ENCODE results near the gene SMARCC1. TPM values are rescaled to one million over a fixed set of nuclear protein-coding genes. Genes with fewer than 3 reads are reported as not detected.

SMARCC1 gene
- total and polyA plus RNA-seq, 2 of the 4 experiments (the other 2 are of a cell fraction): 18.6 to 39.6 TPM

DNA sequence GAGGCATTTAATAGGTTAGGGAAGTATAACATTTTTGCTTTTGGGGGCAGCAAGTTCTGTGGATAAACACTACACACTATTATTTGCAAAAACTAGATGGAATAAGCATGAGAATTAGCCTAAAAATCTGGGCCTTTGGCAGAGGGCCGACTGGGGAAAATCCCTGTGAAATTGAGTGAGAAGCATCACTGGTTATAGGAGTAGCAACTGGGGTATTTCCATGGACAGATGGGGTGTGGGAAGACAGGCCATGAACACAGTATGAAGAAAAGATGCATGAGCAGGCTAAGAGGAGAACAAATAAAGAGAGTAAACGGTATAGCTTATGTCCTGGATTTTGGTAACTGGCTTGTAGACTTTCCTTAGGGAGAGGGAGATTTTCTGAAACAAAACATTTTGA, 170.1 kb downstream of the SMARCC1 start:
- dilution Hi-C loops (cut with HindIII; ENCODE audit: low sequenced_read_pairs, unreplicated experiment): no loop called here
- no peak overlapping the region for H4K5ac ChIP-seq (ENCODE audit: low read depth, low read length)
- WGBS, 2 experiments (ENCODE audit: extremely low coverage in 2 of 2, insufficient read length in 1 of 2): 100% methylated on average over 1 of the region's 2 CpGs; no CpG with 5 or more reads in 1 of the 2 experiments
- DNase-seq (no peak), ATAC-seq (ENCODE audit: low read depth) (no peak)
- peaks cover 10% of the 10 kb centered on the region; the same call in 1 of the 2 replicates for H4K20me1 ChIP-seq (ENCODE audit: insufficient read depth, low read length)
- no peak overlapping the region for H3K18ac ChIP-seq (ENCODE audit: low read depth, low read length)
- H4K8ac ChIP-seq (ENCODE audit: low read depth in 2 of 2, low read length in 2 of 2): no peak overlapping the region
- no peaks in the 10 kb centered on the region for H3K9me3 ChIP-seq (ENCODE audit: control insufficient read depth, insufficient read depth, low read length)
- no peak overlapping the region for H3K4me2 ChIP-seq (ENCODE audit: low read depth, low read length)
- no peak overlapping the region for H3K23ac ChIP-seq (ENCODE audit: low read depth, low read length)
- no peak overlapping the region for H2BK15ac ChIP-seq (ENCODE audit: low read depth, low read length)
- no peak overlapping the region for H3K4me3 ChIP-seq (ENCODE audit: insufficient read depth, low read depth, low read length)
- no peak overlapping the region for H3K4ac ChIP-seq (ENCODE audit: low read depth, low read length)
- H2BK120ac ChIP-seq (ENCODE audit: low read depth, low read length): no peak overlapping the region
- no peak overlapping the region for H2BK5ac ChIP-seq (ENCODE audit: low read depth, low read length, poor library complexity, severe bottlenecking)
- H3K36me3 ChIP-seq (ENCODE audit: control insufficient read depth, insufficient read depth, low read length): peaks cover 23% of the 10 kb centered on the region
- H2AK5ac ChIP-seq (ENCODE audit: low read depth, low read length): no peak overlapping the region
- H4K91ac ChIP-seq (ENCODE audit: insufficient read depth, low read depth, low read length): no peak overlapping the region
- no peak overlapping the region for H3K9ac ChIP-seq (ENCODE audit: low read depth, low read length)
- peak overlapping the region; percentile 9; the same call in 1 of the 2 replicates for H3K56ac ChIP-seq (ENCODE audit: extremely low read depth, insufficient read depth, low read length)
- no peaks in the 10 kb centered on the region for H3K27me3 ChIP-seq (ENCODE audit: control insufficient read depth, insufficient read depth, low read length)
- in situ Hi-C loops (cut with MboI; ENCODE audit: low sequenced_read_pairs): no loop called here
- ChIA-PET POLR2A (ENCODE audit: unreplicated experiment) (no interaction called here), CTCF (no interaction called here)
- H2AK9ac ChIP-seq (replicated peaks; ENCODE audit: low read depth, low read length, poor library complexity): no peak overlapping the region
- H3K79me1 ChIP-seq (ENCODE audit: low read depth in 1 of 2, low read length in 2 of 2): peaks cover 8 to 23% of the 10 kb centered on the region in 2 experiments
- peaks cover 4% of the 10 kb centered on the region; the same call in 1 of the 2 replicates for H3K4me1 ChIP-seq (ENCODE audit: control insufficient read depth, insufficient read depth, low read length)
- 0 out of 2 replicates have a peak overlapping the region, but pooled peaks have one; percentile 29 for H3K14ac ChIP-seq (replicated peaks; ENCODE audit: low read depth, low read length)
- no TSS peak for BruUV-seq (replicated peaks)
- H3K9me1 ChIP-seq (ENCODE audit: insufficient read depth, low read length): peaks cover 13% of the 10 kb centered on the region
- no peak overlapping the region for H3K27ac ChIP-seq (ENCODE audit: insufficient read depth, low read length)
- no peak overlapping the region for H2BK20ac ChIP-seq (ENCODE audit: low read depth, low read length)
- TF ChIP-seq NFE2L2 (IDR thresholded peaks at IDR 0.05; ENCODE audit: low read depth, low read length): no peak
- TF ChIP-seq, protein P1, sequence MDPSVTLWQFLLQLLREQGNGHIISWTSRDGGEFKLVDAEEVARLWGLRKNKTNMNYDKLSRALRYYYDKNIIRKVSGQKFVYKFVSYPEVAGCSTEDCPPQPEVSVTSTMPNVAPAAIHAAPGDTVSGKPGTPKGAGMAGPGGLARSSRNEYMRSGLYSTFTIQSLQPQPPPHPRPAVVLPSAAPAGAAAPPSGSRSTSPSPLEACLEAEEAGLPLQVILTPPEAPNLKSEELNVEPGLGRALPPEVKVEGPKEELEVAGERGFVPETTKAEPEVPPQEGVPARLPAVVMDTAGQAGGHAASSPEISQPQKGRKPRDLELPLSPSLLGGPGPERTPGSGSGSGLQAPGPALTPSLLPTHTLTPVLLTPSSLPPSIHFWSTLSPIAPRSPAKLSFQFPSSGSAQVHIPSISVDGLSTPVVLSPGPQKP (IDR thresholded peaks at IDR 0.05; ENCODE audit: borderline replicate concordance, low read depth, low read length): no peak
- TF ChIP-seq, protein P2, sequence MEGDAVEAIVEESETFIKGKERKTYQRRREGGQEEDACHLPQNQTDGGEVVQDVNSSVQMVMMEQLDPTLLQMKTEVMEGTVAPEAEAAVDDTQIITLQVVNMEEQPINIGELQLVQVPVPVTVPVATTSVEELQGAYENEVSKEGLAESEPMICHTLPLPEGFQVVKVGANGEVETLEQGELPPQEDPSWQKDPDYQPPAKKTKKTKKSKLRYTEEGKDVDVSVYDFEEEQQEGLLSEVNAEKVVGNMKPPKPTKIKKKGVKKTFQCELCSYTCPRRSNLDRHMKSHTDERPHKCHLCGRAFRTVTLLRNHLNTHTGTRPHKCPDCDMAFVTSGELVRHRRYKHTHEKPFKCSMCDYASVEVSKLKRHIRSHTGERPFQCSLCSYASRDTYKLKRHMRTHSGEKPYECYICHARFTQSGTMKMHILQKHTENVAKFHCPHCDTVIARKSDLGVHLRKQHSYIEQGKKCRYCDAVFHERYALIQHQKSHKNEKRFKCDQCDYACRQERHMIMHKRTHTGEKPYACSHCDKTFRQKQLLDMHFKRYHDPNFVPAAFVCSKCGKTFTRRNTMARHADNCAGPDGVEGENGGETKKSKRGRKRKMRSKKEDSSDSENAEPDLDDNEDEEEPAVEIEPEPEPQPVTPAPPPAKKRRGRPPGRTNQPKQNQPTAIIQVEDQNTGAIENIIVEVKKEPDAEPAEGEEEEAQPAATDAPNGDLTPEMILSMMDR (conservative IDR thresholded peaks at IDR 0.05; ENCODE audit: low read depth, low read length): no peak
- no peak for TF ChIP-seq SMC3 (IDR thresholded peaks at IDR 0.05; ENCODE audit: low read depth, low read length)
- TF ChIP-seq BHLHE40 (IDR thresholded peaks at IDR 0.05; ENCODE audit: low read depth, low read length): no peak
- no peak for TF ChIP-seq FOS (IDR thresholded peaks at IDR 0.05; ENCODE audit: low read depth, low read length)
- TF ChIP-seq RFX5 (IDR thresholded peaks at IDR 0.05; ENCODE audit: low read depth, low read length): no peak
- TF ChIP-seq RAD21 (IDR thresholded peaks at IDR 0.05; ENCODE audit: low read length): no peak
- no peak for TF ChIP-seq RCOR1 (IDR thresholded peaks at IDR 0.05; ENCODE audit: insufficient replicate concordance, low read length)
- intact Hi-C loops (cut with micrococcal nuclease): no loop called here
- no peak overlapping the region for H2AFZ ChIP-seq (replicated peaks; ENCODE audit: low read length, poor library complexity)
